Measurements from ENCODE around the gene SPP2. TPM values are rescaled to one million over a fixed set of nuclear protein-coding genes. Genes with fewer than 3 reads are reported as not detected.

The SPP2 gene
- total RNA-seq, 4 donors from 2014 or later, result not detected

DNA sequence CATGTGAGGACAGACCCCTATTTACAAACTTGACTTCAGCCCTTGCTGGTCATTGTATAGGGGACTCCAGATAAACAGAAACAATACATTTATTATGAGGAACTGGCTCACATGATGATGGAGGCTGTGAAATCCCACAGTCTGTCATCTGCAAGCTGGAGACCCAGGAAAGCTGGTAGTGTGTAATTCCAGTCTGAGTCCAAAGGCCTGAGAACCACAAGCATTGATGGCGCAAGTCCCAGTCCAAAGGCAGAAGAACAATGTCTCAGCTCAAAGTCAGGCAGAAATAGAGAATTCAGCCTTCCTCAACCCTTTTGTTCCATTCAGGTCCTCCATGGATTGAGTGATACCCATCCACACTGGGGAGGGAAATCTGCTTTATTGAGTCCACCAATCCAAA lies 28.1 kb upstream of the SPP2 start:
- Histone ChIP-seq H3K27me3 (no peaks in the 10 kb centered on the region), H3K4me3 (no peak overlapping the region), H3K4me1 (peaks cover 10% of the 10 kb centered on the region), H3K36me3 (no peaks in the 10 kb centered on the region), H3K9me3 (no peaks in the 10 kb centered on the region), H3K27ac (no peak overlapping the region)
- no peak for TF ChIP-seq EP300 (IDR thresholded peaks at IDR 0.05)
- no peak for TF ChIP-seq POLR2AphosphoS5 (IDR thresholded peaks at IDR 0.05)
- TF ChIP-seq, protein P1, sequence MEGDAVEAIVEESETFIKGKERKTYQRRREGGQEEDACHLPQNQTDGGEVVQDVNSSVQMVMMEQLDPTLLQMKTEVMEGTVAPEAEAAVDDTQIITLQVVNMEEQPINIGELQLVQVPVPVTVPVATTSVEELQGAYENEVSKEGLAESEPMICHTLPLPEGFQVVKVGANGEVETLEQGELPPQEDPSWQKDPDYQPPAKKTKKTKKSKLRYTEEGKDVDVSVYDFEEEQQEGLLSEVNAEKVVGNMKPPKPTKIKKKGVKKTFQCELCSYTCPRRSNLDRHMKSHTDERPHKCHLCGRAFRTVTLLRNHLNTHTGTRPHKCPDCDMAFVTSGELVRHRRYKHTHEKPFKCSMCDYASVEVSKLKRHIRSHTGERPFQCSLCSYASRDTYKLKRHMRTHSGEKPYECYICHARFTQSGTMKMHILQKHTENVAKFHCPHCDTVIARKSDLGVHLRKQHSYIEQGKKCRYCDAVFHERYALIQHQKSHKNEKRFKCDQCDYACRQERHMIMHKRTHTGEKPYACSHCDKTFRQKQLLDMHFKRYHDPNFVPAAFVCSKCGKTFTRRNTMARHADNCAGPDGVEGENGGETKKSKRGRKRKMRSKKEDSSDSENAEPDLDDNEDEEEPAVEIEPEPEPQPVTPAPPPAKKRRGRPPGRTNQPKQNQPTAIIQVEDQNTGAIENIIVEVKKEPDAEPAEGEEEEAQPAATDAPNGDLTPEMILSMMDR (IDR thresholded peaks at IDR 0.05), result no peak
- TF ChIP-seq POLR2A (IDR thresholded peaks at IDR 0.05), result no peak
- no peak for DNase-seq (ENCODE audit: low spot score in 2 of 2)
- no CpG with 5 or more reads among the region's 1 CpG for WGBS

DNA sequence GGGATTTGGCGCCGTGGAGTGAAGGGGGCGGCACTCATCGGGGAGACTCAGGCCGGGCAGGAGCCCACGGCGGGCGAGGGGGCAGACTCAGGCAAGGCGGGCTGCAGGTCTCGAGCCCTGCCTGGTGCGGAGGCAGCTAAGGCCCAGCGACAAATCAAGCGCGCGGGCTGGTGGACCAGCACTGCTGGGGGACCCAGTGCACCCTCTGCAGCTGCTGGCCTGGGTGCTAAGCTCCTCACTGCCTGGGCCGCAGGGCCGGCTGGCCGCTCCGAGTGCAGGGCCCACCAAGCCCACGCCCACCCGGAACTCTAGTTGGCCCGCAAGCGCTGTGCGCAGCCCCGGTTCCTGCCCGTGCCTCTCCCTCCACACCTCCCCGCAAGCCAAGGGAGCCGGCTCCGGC lies 26.2 kb upstream of the SPP2 start:
- Histone ChIP-seq H3K9me3 (no peaks in the 10 kb centered on the region), H3K27me3 (no peaks in the 10 kb centered on the region), H3K4me1 (peaks cover 10% of the 10 kb centered on the region), H3K27ac (no peak overlapping the region), H3K4me3 (no peak overlapping the region), H3K36me3 (no peaks in the 10 kb centered on the region)
- TF ChIP-seq EP300 (IDR thresholded peaks at IDR 0.05) (no peak), POLR2A (IDR thresholded peaks at IDR 0.05) (no peak), POLR2AphosphoS5 (IDR thresholded peaks at IDR 0.05) (no peak)
- TF ChIP-seq, protein P1 (IDR thresholded peaks at IDR 0.05), result no peak
- no CpG with 5 or more reads among the region's 29 CpGs for WGBS
- no peak for DNase-seq (ENCODE audit: low spot score in 2 of 2)

DNA sequence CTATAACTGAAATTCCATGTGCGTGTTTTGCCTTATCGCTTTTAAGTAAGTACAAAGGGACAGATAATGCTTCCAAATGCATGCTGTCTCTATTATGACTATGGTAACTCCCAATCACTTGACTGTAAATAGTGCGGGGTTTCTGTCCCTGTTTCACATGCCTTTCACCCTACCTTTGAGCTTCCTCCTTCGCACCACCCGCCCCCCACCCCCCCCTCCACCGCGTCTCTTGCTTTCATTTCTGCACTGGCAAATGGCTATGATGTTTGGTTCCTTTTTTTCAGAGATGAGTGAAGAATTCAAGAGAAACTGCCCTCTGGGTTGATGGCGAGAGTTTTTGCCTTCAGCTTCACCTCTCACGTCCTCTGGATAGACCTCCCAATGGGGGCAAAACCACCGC lies 25.0 kb upstream of the SPP2 start:
- H3K27ac ChIP-seq, result no peak overlapping the region

DNA sequence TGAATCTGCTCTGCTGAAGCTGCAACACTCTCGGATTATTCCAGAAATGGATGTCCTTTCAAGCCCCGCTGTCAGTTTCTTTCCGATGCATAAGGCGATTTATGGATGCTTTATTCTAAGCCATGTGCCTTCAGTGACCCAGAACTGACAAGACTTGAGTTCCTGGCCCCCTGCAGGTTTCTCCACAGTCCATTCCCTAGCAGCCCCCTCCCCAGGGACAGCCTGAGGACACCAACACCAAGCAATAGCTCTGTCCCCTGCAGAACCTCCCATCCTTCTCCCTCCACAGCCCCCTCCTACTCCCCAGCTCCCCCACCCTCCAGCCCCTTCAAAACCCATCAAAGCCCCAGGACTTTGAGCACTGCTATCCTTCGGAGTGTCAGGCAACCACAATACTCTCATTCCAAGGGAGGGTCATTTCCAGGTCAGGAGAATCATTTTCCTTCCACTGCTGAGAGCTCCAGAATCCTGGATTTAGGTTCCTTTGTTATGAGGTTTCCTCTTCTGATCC lies 24.6 kb upstream of the SPP2 start:
- WGBS, result 35% methylated on average over 5 of the region's 5 CpGs
- H3K36me3 ChIP-seq, result no peaks in the 10 kb centered on the region
- peak overlapping the region; percentile 35 for H3K4me3 ChIP-seq
- H3K27me3 ChIP-seq, result no peaks in the 10 kb centered on the region
- H3K4me1 ChIP-seq, result peaks cover 10% of the 10 kb centered on the region
- TF ChIP-seq, protein P1 (IDR thresholded peaks at IDR 0.05), result no peak
- TF ChIP-seq POLR2A (IDR thresholded peaks at IDR 0.05) (no peak), POLR2AphosphoS5 (IDR thresholded peaks at IDR 0.05) (no peak), EP300 (IDR thresholded peaks at IDR 0.05) (no peak)
- DNase-seq (ENCODE audit: low spot score in 2 of 2), result no peak
- no peak overlapping the region for H3K27ac ChIP-seq
- H3K9me3 ChIP-seq, result no peaks in the 10 kb centered on the region

More for the DNA sequence above, 25.0 kb upstream of the SPP2 start:
- TF ChIP-seq EP300 (IDR thresholded peaks at IDR 0.05) (no peak), POLR2AphosphoS5 (IDR thresholded peaks at IDR 0.05) (no peak), POLR2A (IDR thresholded peaks at IDR 0.05) (no peak)
- TF ChIP-seq, protein P1 (IDR thresholded peaks at IDR 0.05), result no peak
- peak overlapping the region; percentile 35 for H3K4me3 ChIP-seq
- H3K9me3 ChIP-seq, result no peaks in the 10 kb centered on the region
- no peaks in the 10 kb centered on the region for H3K27me3 ChIP-seq
- no peak for DNase-seq (ENCODE audit: low spot score in 2 of 2)
- H3K36me3 ChIP-seq, result no peaks in the 10 kb centered on the region
- peaks cover 10% of the 10 kb centered on the region for H3K4me1 ChIP-seq
- 15% methylated on average over 10 of the region's 10 CpGs for WGBS

DNA sequence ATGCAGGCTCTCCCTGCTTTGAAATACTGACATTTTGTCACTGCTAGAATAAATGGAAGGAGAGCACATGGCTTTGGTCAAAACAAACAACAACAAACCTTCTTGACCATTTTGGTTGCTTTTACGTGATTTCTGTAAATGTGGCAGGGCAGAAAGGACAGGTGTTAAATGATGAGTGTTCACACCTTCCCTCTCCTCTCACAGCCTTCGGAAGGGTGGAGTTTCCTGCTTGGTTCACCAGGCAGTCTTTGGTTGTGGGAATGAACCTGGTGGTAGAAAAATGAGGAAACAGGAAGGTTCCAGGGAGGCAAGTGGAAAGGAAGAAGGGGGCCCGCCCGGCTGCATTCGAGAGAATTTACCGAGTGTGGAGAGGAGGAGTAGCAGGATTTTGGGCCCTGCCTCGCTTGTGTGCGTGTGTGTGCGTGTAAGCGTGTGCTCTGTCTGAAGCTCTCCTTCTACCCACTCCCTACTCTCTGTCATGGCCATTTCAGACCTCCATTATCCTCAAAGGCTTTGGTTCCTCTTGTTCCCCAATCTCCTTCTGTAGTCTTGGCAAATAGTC lies 23.7 kb upstream of the SPP2 start:
- no peaks in the 10 kb centered on the region for H3K9me3 ChIP-seq
- WGBS, result 90% methylated on average over 10 of the region's 10 CpGs
- no peak overlapping the region for H3K27ac ChIP-seq
- H3K4me3 ChIP-seq, result no peak overlapping the region
- H3K4me1 ChIP-seq, result peaks cover 10% of the 10 kb centered on the region
- H3K27me3 ChIP-seq, result no peaks in the 10 kb centered on the region
- DNase-seq (ENCODE audit: low spot score in 2 of 2), result no peak
- TF ChIP-seq POLR2AphosphoS5 (IDR thresholded peaks at IDR 0.05), result no peak
- TF ChIP-seq, protein P1 (IDR thresholded peaks at IDR 0.05), result no peak
- TF ChIP-seq POLR2A (IDR thresholded peaks at IDR 0.05), result no peak
- no peak for TF ChIP-seq EP300 (IDR thresholded peaks at IDR 0.05)
- no peaks in the 10 kb centered on the region for H3K36me3 ChIP-seq

Measured in suprapubic skin (tissue), 4 donors.